OCI-M2 (cell line): ENCODE data around the gene UNC93A.

Experiments used
- DNase-seq: peaks from one replicate; lab custom pipeline; 2025; ENCODE audit not compliant: unreplicated experiment; lab: John Stamatoyannopoulos, UW

The UNC93A gene

DNA sequence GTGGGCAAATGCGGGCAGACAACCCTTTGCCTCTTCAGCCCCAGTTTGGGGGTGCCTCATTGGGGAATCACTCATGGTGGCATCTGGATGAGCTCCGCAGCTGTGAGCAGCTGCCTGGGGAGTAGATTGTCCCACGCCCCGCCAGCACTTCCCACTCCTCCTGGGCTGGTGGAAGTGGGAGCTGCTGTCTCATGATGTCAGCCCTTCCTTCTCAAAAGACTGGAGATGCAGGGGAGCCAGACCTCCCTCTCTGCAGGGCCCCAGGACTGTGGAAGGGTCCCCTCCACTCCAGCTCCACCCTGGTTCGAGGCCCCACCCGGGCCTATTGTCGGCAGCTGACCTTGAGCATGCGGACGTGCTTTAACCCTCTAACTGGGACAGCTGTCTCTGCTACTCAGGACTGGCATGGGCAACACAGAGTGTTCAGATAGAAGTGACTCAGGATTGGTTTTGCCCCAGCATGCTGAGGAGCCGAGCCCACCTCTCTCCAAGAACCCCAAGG is 2.0 kb downstream of the UNC93A start:
- DNase-seq: no peak

GRCh38 chr6:167293590-167294091 is 2.5 kb downstream of the UNC93A start:
- no peak for DNase-seq

- DNase-seq: no peak
Observed at GRCh38 chr6:167294241-167294640, 3.1 kb downstream of the UNC93A start.

- no peak for DNase-seq
Observed at GRCh38 chr6:167294651-167295494, 3.8 kb downstream of the UNC93A start.

- no peak for DNase-seq
Observed at GRCh38 chr6:167295495-167296292, 4.6 kb downstream of the UNC93A start.

GRCh38 chr6:167296293-167296690 is 5.2 kb downstream of the UNC93A start:
- DNase-seq: no peak

- no peak for DNase-seq
Observed at GRCh38 chr6:167296902-167297301, 5.8 kb downstream of the UNC93A start.

DNA sequence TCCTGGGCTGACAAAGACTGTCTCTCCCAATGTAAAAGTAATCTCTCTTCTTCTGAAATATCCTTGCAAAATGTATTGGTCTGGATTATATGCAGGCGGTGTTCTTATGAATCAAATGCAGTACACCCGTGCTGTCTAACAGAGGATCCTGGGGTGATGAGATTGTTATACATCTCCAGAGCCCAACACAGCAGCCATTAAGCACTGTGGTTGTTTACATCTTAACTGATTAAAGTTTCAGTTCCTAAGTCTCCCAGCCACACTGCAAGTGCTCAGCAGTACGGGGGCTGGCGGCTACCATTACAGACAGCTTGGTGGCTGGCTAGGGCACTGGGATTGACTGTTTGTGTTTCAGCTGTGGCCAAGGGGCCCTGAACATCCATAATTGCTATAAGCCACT is 7.0 kb downstream of the UNC93A start:
- no peak for DNase-seq

DNA sequence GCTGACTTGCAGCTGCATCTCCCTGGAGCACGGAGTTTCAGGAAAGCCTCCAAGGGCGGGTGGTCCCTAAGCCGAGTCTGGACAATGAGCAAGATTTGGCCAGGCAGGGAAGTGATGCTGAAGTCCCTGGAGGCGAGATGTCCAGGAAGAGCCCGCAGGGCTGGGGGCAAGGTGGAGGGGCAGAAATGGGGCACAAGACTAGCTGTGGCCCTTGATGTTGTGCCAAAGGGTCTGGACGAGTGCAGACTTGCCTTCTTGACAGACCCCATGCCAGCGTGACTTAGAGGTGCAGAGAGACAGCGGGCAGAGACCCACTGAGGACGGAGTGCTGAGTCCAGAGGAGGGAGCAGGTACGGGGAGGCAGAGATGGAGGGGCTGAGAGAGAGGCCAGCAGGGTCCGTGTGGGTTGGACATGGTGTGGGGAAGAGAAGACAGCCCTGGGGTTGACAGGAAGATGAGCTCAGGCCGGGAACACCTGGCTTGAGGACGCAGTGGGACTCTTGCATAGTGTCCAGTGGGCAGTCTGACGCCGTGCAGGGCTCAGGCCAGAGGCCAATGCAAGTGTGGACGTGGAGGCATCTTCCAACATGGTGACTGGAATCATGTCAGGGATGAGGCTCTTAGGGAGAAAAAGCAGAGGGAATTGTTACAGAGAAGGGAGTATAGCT is 8.7 kb downstream of the UNC93A start:
- DNase-seq: no peak

DNA sequence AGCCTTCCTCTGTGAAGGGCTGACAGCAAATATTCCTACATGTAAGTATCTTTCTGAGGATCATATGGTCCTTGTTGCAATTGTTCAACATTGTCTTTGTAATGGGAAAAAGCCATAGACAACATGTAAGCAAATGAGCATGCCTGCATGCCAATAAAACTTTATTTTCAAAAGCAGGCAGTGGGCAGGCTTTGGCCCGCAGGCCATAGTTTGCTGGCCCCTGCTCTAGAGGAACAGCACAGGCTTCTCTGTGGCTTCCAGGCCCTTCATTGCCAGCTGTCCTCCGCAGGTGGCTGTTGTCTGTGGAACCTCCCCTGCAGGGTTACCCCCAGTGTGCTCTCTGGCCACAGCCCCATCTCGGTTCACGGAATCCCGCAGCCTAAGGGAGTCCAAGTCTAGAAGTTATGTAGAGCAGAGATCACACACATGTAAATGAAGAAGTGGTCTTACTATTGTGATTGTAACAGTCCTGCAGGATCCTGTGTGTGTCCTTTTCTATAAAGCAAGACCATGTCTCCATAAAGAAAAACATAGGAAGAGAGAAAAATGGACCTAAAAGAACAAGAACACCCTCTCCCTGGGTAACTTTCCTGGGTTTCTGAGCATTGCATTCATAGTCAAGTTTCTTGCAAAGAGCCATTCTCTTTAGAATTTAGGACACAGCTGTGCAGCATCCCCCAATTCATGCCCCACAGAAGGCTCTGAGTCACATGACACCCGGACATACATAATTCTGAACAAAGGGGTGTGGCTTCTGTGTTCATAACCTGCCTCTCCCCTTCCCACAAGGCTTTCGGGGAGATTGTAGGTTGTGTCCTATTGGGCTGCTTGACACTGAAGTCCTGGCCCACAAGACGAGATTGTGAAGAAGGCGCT is 10.0 kb downstream of the UNC93A start:
- DNase-seq: no peak

- DNase-seq: no peak
Observed at GRCh38 chr6:167302074-167302473, 11.0 kb downstream of the UNC93A start.

DNA sequence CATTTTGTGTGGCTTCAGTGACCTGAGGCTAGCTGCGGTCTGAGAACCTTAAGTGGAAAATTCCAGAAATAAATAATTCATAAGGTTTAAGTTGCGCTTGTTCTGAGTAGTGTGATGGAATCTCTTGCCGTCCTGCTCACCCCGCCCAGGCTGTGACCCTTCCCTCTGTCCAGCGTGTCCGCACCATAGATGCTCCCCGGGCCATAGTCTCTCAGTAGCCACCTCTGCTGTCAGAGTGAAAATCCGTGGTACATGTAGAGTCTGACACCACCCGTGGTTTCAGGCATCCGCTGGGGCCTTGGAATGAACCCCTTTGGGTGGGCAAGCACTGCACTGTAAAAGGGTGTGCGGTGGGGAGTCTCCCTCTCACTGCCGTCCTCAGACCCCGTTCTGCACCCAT is 11.7 kb downstream of the UNC93A start:
- no peak for DNase-seq

GRCh38 chr6:167303675-167304625 is 12.8 kb downstream of the UNC93A start:
- no peak for DNase-seq

- DNase-seq: no peak
Observed at GRCh38 chr6:167304912-167305311, 13.8 kb downstream of the UNC93A start.

GRCh38 chr6:167305796-167306195 is 14.7 kb downstream of the UNC93A start:
- no peak for DNase-seq

DNA sequence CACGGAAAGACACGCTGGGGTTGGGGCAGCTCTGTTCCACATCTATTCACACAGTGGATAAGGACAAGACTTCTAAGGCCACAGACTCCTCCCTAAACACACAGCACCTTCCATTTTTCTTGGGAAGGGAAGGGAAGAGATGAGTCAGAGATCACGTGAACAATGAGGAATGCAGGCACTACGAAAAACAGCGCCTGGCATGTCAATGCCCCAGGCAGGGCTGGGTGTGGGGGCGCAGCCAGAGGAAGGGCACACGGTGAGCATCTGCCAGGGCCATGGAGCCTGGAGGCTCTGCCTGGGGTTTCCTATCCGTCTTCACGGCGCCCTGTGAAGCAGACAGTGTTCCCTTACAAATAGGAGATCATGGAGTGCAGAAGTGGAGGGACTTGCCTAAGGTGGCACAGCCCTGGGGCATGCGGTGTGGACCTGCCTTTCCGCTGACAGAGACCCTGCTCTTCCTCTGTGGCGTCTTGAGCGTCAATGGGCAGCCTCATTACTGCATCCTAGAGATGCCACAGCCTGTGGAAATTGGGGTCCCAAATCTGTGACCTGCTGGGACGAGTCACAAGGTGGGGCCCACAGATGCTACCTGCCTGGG is 15.4 kb downstream of the UNC93A start:
- no peak for DNase-seq

- no peak for DNase-seq
Observed at GRCh38 chr6:167307342-167307955, 16.3 kb downstream of the UNC93A start.

DNA sequence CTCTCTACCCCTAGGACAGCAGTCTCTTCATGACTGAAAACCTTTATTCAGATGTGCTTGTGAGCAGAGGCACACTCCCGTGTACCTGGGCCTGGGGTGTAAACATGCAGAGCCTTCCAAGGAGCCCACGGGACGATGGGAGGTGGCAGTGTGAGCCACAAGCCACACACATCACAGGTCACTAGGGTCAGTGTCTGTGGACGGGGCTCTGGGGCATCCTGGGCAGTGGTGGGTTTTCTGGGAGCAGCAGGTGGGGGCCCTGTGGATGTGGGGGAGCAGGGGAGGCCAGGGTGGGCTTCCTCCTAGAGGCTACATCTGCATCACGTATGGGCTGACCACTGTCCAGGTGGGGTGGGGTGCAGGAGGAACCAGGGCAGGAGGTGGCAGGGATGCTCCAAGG is 17.1 kb downstream of the UNC93A start:
- no peak for DNase-seq
